SJCRH30 (cell line): ENCODE measurements around the gene MINDY3. TPM values are rescaled to one million over a fixed set of nuclear protein-coding genes. Genes with fewer than 3 reads are reported as not detected.
"Not testable (repeated sequence)": the region's sequence is repeated elsewhere in the genome, so short reads cannot be mapped to it uniquely, and the experiment has no call there.

Experiments used
- DNase-seq, 2 experiments: peaks; one replicate each; pipeline ENCODE4 v3.0.0-alpha.2; 2015 to 2020
- H3K27ac ChIP-seq: fragments of 250-450 bp; sonication (Bioruptor Pico); 2 replicates; pipeline ENCODE4 v1.5.1; 2020; ENCODE audit warnings: mild to moderate bottlenecking, moderate library complexity
- H3K27me3 ChIP-seq: fragments of 250-450 bp; sonication (Bioruptor Pico); 2 replicates; pipeline ENCODE4 v1.5.1; 2020; ENCODE audit warnings: mild to moderate bottlenecking, moderate library complexity
- H3K36me3 ChIP-seq: fragments of 250-450 bp; sonication (Bioruptor Pico); 2 replicates; pipeline ENCODE4 v1.5.1; 2020; ENCODE audit warnings: mild to moderate bottlenecking, moderate library complexity
- H3K4me1 ChIP-seq: fragments of 250-450 bp; sonication (Bioruptor Pico); 2 replicates; pipeline ENCODE4 v1.5.1; 2020; ENCODE audit warnings: mild to moderate bottlenecking, moderate library complexity
- H3K4me3 ChIP-seq: fragments of 250-450 bp; sonication (Bioruptor Pico); 2 replicates; pipeline ENCODE4 v1.5.1; 2020; ENCODE audit warnings: mild to moderate bottlenecking, moderate library complexity
- H3K9me3 ChIP-seq: fragments of 250-450 bp; sonication (Bioruptor Pico); replicated peaks from 2 replicates; pipeline ENCODE4 v1.5.1; 2020; ENCODE audit warnings: mild to moderate bottlenecking, moderate library complexity
- total RNA-seq: library from RNA; depleted of rRNA; stranded (reverse); fragments of >200 nt; shearing (Covaris generic); gene quantifications from 2 replicates; pipeline ENCODE4 v1.2.3, GENCODE V29; 2014

The MINDY3 gene
- total RNA-seq, 1 experiment from 2014 or later = 18.4 TPM

DNA sequence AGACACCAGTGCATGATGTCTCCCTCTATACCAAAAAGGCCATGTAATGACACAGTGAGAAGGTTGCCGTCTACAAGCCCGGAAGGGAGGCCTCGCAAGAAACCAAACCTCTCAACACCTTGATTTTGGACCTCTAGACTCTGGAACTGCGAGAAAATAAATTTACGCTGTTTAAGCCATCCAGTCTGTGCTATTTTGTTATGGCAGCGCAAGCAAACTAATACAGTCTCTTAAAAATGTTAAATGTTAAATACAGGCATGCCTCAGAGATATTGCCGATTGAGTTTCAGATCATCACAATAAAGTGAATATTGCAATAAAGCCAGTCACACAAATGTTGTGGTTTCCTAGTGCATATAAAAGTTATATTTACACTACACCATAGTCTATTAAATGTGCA lies 5.0 kb upstream of the MINDY3 start:
- Histone ChIP-seq H3K4me3 (no peak overlapping the region), H3K27me3 (no peaks in the 10 kb centered on the region), H3K27ac (no peak overlapping the region), H3K9me3 (no peaks in the 10 kb centered on the region), H3K36me3 (no peaks in the 10 kb centered on the region), H3K4me1 (peaks cover 15% of the 10 kb centered on the region)
- DNase-seq = no peak

DNA sequence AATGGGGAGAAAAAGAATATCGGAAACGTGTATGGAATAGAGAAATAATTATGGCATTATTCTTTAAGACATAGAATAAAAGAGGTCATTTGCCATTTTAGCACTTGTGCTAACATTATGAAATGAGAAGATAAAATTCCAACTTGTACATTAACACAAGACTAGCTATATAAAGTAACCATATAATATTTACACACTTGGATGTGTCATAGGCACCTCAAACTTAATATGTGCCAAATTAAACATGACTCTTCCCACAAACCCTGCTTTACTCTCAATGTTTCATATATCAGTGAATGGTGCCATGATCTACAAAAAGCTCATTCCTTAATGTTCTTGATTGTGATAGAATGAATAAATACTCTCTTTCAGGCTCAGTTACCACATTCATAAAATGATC lies 4.1 kb upstream of the MINDY3 start:
- peaks cover 15% of the 10 kb centered on the region for H3K4me1 ChIP-seq
- no peaks in the 10 kb centered on the region for H3K27me3 ChIP-seq
- no peaks in the 10 kb centered on the region for H3K9me3 ChIP-seq
- H3K36me3 ChIP-seq = no peaks in the 10 kb centered on the region
- no peak overlapping the region for H3K27ac ChIP-seq
- DNase-seq = no peak
- no peak overlapping the region for H3K4me3 ChIP-seq

DNA sequence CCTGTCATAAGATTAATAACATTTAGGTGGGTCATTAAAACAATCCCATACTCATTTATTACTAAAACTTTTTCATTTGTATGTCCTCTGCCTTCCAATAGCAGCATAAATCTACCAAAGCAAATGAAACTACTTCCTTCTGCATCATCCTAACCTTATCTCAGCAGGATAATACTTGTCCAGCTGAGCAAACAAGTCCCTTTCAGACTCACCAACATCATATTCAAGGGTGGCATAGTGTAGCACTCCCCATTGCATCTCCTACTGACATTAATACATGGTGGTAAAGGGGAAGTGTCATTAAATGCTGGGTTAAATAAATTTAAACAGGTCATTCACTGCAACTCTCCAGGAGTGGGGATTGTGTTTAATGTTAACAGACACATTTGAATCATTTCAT lies 3.4 kb upstream of the MINDY3 start:
- no peak overlapping the region for H3K27ac ChIP-seq
- H3K36me3 ChIP-seq = no peaks in the 10 kb centered on the region
- no peaks in the 10 kb centered on the region for H3K9me3 ChIP-seq
- peaks cover 14% of the 10 kb centered on the region for H3K4me1 ChIP-seq
- no peaks in the 10 kb centered on the region for H3K27me3 ChIP-seq
- no peak overlapping the region for H3K4me3 ChIP-seq
- no peak for DNase-seq

DNA sequence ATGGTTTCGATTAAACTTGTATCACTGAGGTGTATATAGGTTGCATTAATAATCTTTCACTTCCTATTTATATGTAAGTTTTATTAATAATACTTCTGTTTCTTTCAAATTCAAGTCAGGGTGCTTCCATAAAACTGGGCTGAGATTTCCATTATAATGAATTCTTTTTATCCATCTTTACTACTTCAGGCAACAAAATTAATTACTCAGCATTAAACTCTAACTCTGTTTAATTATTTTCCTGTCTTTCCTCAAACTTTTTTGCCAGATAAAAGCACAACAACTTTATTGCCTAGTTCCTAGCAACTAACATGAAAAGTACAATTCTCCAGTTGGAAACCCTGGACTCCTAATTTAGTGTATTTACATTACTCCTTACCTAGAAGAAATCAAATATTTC lies 3.0 kb upstream of the MINDY3 start:
- H3K36me3 ChIP-seq = no peaks in the 10 kb centered on the region
- H3K9me3 ChIP-seq = no peaks in the 10 kb centered on the region
- no peaks in the 10 kb centered on the region for H3K27me3 ChIP-seq
- H3K4me3 ChIP-seq = no peak overlapping the region
- peaks cover 10% of the 10 kb centered on the region for H3K4me1 ChIP-seq
- no peak for DNase-seq
- no peak overlapping the region for H3K27ac ChIP-seq

DNA sequence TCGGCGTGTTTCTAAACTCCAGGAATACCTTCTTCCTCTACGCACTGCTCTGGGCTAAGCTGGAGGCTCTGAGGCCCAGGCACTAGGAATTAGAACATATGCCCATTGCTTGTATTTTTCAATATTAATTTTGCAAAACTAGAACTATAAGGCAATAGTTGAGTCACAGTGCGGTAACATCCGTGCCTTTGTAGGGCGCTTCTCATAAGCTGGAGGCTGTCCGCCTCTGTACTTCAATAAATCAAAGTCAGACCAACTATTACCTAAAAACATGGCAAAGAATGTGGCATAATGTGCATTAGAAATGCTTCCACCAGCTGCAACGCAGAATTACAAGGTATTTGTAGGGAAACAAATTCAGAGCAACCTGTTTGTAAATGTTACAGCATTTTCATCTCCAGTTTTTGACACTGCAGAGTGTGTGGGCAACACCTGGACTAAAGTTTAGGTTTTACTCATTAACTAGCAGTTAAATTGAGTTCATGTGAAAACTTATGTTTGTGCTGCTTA lies 440 bp upstream of the MINDY3 start:
- Histone ChIP-seq H3K36me3 (no peaks in the 10 kb centered on the region), H3K4me1 (0 out of 2 replicates have a peak, but pooled peaks cover 2% of the 10 kb centered on the region), H3K9me3 (no peaks in the 10 kb centered on the region), H3K27ac (peak overlapping the region; percentile 44), H3K4me3 (peak overlapping the region; percentile 76), H3K27me3 (no peaks in the 10 kb centered on the region)
- no peak for DNase-seq

DNA sequence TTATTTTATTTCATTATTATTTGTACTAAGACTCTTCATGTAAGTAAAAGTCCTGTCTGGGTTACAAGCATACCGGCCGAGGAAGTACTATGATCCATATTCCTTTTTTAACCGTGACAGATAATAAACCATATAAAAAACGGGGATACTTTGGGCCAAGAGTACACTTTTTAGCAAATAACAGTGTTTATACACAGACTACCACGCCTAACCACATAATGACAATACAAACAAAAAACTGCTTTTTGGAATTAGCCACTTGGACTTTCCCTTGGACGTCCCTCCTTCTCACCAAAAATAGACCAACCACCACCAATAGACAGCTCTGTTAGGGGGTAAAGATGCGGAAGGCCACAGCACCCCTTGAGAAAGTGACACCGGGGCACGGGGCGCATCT lies 800 bp downstream of the MINDY3 start:
- Histone ChIP-seq H3K9me3 (no peaks in the 10 kb centered on the region), H3K27ac (peak overlapping the region; percentile 44; the same call in 1 of the 2 replicates), H3K27me3 (no peaks in the 10 kb centered on the region), H3K4me3 (peak overlapping the region; percentile 76), H3K36me3 (no peaks in the 10 kb centered on the region), H3K4me1 (0 out of 2 replicates have a peak, but pooled peaks cover 2% of the 10 kb centered on the region)
- no peak for DNase-seq

DNA sequence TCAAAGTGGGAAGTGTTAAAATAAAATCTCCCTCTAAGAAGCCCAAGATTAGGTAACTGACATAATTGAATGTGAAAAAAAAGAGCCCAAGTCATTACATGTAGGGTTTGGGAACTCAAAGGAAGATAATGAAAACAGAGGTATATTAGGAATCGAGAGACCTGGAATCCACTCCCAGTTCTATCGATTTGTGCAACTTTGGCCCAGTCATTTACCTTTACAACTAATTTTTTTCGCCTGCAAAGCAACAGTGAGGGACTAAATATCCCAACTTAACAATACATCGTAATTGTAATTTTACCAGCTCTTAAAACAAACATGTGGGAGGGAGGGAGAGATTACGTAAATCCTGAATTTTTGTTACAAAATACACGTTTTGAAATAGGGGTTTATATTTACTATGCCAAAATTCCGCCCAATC lies 1.4 kb downstream of the MINDY3 start:
- no peak overlapping the region for H3K27ac ChIP-seq
- H3K36me3 ChIP-seq = peaks cover 2% of the 10 kb centered on the region; the same call in 1 of the 2 replicates
- no peaks in the 10 kb centered on the region for H3K9me3 ChIP-seq
- H3K4me1 ChIP-seq = 0 out of 2 replicates have a peak, but pooled peaks cover 2% of the 10 kb centered on the region
- peak overlapping the region; percentile 76 for H3K4me3 ChIP-seq
- no peak for DNase-seq
- H3K27me3 ChIP-seq = no peaks in the 10 kb centered on the region

DNA sequence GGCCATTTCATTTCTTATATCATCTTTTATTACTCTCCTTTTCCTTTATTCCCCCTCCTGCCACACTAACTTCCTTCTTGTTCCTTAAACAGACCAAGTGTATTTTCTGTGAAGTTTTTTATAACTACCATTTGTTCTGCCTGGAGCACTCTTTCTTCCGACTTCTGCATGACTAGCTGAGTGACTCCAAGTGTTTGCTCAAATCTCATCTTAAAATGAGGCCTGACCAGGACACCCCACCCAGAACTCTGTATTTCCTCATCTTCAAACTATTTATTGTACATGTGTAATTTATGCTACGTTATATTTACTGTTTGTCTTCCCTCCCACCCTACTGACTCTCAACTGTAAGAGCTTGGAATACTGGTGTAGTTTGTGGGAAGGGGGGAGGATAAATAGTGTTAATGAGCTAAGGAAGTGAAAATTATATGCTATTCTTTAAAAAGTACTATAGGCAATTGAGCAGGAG lies 3.2 kb downstream of the MINDY3 start:
- Histone ChIP-seq H3K27ac (no peak overlapping the region), H3K4me3 (no peak overlapping the region), H3K27me3 (no peaks in the 10 kb centered on the region), H3K4me1 (0 out of 2 replicates have a peak, but pooled peaks cover 2% of the 10 kb centered on the region), H3K36me3 (peaks cover 4% of the 10 kb centered on the region; the same call in 1 of the 2 replicates), H3K9me3 (no peaks in the 10 kb centered on the region)
- DNase-seq = no peak

DNA sequence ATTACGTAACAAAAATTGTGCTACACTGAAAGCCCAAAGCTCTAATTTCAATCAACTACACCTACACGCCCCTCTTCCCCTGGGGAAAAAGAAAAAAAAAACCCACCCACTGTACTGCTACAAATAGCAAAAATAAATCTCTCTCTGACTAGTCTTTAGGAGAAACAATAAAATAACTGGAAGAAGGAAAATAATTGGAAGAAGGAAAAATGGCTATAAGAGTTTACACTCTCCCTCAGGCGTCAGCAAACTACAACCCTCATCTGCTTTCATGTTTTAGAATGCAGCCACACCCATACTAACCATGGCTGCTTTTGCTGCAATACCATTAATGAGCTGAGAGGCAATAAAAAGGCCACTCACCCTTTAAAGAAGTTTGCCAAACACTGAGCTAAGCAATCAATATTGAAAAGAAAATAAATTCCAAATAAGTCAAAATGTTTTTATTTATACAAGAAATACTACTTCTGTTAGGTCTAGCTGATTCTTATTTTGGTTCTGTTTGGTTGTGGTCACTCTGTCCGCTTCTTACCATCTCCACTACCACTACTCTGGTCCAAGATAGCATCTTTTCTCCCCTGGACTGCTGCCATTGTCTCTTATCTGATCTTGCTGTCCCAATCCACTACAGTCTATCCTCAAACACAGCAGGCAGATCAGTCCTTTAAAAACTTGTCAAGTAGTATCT lies 3.8 kb downstream of the MINDY3 start:
- DNase-seq = no peak
- Histone ChIP-seq H3K4me1 (0 out of 2 replicates have a peak, but pooled peaks cover 2% of the 10 kb centered on the region), H3K9me3 (no peaks in the 10 kb centered on the region), H3K27me3 (no peaks in the 10 kb centered on the region), H3K36me3 (peaks cover 4% of the 10 kb centered on the region; the same call in 1 of the 2 replicates), H3K4me3 (no peak overlapping the region), H3K27ac (no peak overlapping the region)

DNA sequence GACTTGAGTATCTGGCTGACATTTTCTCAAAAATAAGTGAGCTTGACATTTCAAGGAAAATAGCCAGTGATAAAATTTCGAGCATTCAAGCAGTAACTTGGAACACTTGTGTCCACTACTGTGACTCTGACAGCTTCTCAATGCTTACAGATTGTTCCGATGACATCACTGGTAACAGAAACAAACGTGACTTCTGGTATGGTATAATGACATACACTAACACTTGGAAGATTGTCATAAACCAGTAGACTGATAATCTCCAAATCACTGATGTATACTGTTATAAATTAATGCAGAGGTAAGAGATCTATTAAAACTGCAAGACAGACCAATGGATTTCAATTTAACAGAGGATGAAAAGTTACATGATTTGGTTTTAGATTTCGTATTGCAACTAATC lies 6.5 kb downstream of the MINDY3 start:
- H3K36me3 ChIP-seq = peaks cover 4% of the 10 kb centered on the region; the same call in 1 of the 2 replicates
- H3K4me3 ChIP-seq = no peak overlapping the region
- H3K27me3 ChIP-seq = no peaks in the 10 kb centered on the region
- no peaks in the 10 kb centered on the region for H3K4me1 ChIP-seq
- no peak overlapping the region for H3K27ac ChIP-seq
- no peaks in the 10 kb centered on the region for H3K9me3 ChIP-seq
- no peak for DNase-seq

DNA sequence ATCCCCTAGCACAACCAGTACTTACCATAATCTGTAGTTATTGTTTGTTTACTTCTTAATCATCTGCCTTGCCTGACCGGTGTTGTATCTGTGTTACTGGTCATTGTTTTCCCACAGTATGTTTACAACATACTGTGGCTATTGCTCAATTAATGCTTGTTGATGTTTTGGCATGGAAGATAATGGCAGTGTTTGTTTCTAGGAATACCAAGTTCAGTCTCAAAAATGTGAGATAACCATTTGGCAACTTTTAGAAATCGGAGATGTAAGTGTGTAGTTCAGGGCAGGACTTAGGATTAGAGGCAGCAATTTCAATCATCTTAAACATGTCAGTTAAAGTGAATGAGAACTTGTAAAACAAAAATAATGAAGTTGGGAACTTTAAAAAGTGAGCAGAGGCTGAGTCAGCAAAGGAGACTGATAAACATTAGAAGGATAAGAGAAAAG lies 8.2 kb downstream of the MINDY3 start:
- no peaks in the 10 kb centered on the region for H3K4me1 ChIP-seq
- no peaks in the 10 kb centered on the region for H3K27me3 ChIP-seq
- H3K27ac ChIP-seq = no peak overlapping the region
- peaks cover 4% of the 10 kb centered on the region; the same call in 1 of the 2 replicates for H3K36me3 ChIP-seq
- no peak overlapping the region for H3K4me3 ChIP-seq
- DNase-seq = no peak
- H3K9me3 ChIP-seq = no peaks in the 10 kb centered on the region

DNA sequence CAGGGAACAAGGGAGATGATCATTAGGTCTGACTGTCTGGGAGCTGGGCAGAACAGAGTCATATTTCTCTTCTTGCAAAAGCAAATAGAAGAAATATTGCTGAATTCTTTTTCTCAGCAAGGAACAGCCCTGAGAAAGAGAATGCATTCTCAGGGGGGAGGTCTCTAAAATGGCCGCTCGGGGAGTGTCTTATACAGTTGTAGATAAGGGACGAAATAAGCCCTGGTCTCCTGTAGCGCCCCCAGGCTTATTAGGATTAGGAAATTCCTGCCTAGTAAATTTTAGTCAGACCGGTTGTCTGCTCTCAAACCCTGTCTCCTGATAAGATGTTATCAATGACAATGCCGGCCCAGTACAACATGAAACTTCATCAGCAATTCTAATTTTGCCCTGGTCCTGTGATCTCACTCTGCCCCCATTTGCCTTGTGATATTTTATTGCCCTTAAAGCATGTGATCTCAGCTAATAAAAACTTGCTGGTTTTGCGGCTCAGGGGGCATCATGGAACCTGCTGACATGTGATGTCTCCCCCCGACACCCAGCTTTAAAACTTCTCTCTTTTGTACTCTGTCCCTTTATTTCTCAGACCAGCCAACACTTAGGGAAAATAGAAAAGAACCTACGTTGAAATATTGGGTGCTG lies 9.8 kb downstream of the MINDY3 start:
- not testable (repeated sequence) for H3K4me1 ChIP-seq, H3K27me3 ChIP-seq, H3K9me3 ChIP-seq, H3K4me3 ChIP-seq, H3K36me3 ChIP-seq, DNase-seq, H3K27ac ChIP-seq

DNA sequence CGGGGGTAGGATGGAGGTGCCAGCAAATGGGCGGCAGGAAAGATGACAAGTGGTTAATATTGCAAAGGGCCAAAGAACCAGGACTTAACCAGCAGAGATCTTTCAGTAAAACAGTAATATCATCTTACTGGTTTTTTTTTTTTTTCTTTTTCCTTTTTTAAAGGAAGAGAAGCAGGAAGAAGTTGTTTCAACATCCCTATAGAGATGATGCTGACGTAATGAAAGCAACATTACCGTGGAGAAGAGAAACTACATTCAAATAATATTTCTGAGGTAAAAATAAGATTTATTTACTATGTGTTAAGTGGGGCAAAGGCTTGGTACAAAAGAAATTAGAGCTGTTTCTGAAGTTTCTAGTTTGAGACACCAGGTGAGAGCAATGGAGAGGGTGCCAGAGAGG lies 11.0 kb downstream of the MINDY3 start:
- H3K27ac ChIP-seq = no peak overlapping the region
- no peaks in the 10 kb centered on the region for H3K27me3 ChIP-seq
- no peaks in the 10 kb centered on the region for H3K9me3 ChIP-seq
- DNase-seq = no peak
- H3K4me1 ChIP-seq = no peaks in the 10 kb centered on the region
- H3K36me3 ChIP-seq = peaks cover 4% of the 10 kb centered on the region; the same call in 1 of the 2 replicates
- no peak overlapping the region for H3K4me3 ChIP-seq

DNA sequence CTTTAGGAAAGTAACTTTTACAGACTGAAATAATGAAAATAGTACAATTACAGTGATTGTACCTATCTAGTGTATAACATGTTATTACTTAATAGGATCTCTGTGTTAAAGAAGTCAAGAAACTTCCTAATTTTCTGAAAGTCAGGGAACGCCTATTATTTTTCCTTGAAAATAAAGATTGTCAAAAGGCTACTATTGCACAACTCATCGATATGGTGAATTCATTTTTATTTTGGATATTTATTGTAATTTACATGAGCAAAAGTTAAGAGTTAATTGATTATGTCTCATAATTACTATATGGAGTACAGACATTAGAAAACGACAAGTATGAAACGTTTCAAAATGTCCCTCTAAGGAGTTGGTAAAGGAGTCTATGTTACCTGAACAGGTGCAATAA lies 12.8 kb downstream of the MINDY3 start:
- H3K27me3 ChIP-seq = no peaks in the 10 kb centered on the region
- H3K27ac ChIP-seq = no peak overlapping the region
- no peak overlapping the region for H3K4me3 ChIP-seq
- H3K4me1 ChIP-seq = no peaks in the 10 kb centered on the region
- H3K36me3 ChIP-seq = no peaks in the 10 kb centered on the region
- no peak for DNase-seq
- no peaks in the 10 kb centered on the region for H3K9me3 ChIP-seq

DNA sequence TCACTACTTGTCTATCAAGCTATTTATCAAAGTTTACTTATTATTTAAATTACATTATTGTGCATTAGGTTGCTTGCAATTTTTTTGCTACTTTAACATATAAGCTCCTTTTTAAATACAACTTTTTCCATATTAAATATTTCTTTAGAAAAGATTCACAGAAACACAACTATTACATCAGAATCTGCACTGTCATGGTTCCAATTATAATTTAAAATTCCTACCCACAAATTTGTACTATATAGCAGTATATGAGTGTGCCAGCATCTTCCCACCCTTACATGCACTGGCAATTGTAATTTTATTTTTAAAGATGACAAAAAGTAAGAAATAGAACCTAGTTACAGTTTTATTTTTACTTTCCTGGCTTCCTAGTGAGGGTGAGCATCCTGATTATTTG lies 15.8 kb downstream of the MINDY3 start:
- Histone ChIP-seq H3K4me3 (no peak overlapping the region), H3K4me1 (no peaks in the 10 kb centered on the region)
- DNase-seq = no peak

More for the DNA sequence above, 15.8 kb downstream of the MINDY3 start:
- Histone ChIP-seq H3K9me3 (no peaks in the 10 kb centered on the region), H3K27ac (no peak overlapping the region), H3K27me3 (no peaks in the 10 kb centered on the region), H3K36me3 (no peaks in the 10 kb centered on the region)
